ENCODE data around the gene FAM199X. TPM values are rescaled to one million over a fixed set of nuclear protein-coding genes. Genes with fewer than 3 reads are reported as not detected.

The FAM199X gene
- total and polyA plus RNA-seq, 2 experiments from 2014 or later, result 11.0 to 18.7 TPM

DNA sequence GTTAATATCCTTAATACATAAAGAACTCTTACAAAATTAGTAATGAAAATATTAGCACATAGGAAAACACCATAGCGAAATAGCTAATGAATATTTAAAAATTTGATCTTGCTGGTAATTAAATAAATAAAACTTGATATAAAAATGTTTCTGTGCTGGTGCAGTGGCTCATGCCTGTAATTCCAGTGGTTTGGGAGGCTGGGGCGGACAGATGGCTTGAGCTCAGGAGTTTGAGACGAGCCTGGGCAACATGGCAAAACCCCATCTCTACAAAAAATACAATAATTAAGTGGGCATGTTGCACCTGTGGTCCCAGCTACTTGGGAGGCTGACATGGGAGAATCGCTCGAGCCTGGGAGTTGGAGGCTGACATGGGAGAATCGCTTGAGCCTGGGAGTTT, 7.6 kb downstream of the FAM199X start:
- no peaks in the 10 kb centered on the region for H3K9me2 ChIP-seq (ENCODE audit: insufficient read depth)
- no peaks in the 10 kb centered on the region; the same call in 1 of the 2 replicates for H4K20me1 ChIP-seq (replicated peaks; ENCODE audit: insufficient read depth)
- peaks cover 16% of the 10 kb centered on the region for H3K79me2 ChIP-seq (replicated peaks; ENCODE audit: insufficient read depth)
- no peaks in the 10 kb centered on the region for H3K4me1 ChIP-seq (ENCODE audit: insufficient read depth)
- no peak overlapping the region for H3K27ac ChIP-seq (ENCODE audit: low read depth)
- H3K4me3 Mint-ChIP-seq, result no peak overlapping the region
- TF ChIP-seq, protein P1, sequence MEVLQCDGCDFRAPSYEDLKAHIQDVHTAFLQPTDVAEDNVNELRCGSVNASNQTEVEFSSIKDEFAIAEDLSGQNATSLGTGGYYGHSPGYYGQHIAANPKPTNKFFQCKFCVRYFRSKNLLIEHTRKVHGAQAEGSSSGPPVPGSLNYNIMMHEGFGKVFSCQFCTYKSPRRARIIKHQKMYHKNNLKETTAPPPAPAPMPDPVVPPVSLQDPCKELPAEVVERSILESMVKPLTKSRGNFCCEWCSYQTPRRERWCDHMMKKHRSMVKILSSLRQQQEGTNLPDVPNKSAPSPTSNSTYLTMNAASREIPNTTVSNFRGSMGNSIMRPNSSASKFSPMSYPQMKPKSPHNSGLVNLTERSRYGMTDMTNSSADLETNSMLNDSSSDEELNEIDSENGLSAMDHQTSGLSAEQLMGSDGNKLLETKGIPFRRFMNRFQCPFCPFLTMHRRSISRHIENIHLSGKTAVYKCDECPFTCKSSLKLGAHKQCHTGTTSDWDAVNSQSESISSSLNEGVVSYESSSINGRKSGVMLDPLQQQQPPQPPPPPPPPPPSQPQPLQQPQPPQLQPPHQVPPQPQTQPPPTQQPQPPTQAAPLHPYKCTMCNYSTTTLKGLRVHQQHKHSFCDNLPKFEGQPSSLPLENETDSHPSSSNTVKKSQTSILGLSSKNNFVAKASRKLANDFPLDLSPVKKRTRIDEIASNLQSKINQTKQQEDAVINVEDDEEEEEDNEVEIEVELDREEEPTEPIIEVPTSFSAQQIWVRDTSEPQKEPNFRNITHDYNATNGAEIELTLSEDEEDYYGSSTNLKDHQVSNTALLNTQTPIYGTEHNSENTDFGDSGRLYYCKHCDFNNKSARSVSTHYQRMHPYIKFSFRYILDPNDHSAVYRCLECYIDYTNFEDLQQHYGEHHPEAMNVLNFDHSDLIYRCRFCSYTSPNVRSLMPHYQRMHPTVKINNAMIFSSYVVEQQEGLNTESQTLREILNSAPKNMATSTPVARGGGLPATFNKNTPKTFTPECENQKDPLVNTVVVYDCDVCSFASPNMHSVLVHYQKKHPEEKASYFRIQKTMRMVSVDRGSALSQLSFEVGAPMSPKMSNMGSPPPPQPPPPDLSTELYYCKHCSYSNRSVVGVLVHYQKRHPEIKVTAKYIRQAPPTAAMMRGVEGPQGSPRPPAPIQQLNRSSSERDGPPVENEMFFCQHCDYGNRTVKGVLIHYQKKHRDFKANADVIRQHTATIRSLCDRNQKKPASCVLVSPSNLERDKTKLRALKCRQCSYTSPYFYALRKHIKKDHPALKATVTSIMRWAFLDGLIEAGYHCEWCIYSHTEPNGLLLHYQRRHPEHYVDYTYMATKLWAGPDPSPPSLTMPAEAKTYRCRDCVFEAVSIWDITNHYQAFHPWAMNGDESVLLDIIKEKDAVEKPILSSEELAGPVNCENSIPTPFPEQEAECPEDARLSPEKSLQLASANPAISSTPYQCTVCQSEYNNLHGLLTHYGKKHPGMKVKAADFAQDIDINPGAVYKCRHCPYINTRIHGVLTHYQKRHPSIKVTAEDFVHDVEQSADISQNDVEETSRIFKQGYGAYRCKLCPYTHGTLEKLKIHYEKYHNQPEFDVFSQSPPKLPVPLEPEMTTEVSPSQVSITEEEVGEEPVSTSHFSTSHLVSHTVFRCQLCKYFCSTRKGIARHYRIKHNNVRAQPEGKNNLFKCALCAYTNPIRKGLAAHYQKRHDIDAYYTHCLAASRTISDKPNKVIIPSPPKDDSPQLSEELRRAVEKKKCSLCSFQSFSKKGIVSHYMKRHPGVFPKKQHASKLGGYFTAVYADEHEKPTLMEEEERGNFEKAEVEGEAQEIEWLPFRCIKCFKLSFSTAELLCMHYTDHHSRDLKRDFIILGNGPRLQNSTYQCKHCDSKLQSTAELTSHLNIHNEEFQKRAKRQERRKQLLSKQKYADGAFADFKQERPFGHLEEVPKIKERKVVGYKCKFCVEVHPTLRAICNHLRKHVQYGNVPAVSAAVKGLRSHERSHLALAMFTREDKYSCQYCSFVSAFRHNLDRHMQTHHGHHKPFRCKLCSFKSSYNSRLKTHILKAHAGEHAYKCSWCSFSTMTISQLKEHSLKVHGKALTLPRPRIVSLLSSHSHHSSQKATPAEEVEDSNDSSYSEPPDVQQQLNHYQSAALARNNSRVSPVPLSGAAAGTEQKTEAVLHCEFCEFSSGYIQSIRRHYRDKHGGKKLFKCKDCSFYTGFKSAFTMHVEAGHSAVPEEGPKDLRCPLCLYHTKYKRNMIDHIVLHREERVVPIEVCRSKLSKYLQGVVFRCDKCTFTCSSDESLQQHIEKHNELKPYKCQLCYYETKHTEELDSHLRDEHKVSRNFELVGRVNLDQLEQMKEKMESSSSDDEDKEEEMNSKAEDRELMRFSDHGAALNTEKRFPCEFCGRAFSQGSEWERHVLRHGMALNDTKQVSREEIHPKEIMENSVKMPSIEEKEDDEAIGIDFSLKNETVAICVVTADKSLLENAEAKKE (CRISPR knock-in tag; IDR thresholded peaks at IDR 0.05), result no peak
- TF ChIP-seq ZNF114 (CRISPR knock-in tag; IDR thresholded peaks at IDR 0.05) (no peak), ZNF331 (CRISPR knock-in tag; IDR thresholded peaks at IDR 0.05; ENCODE audit: low read depth) (no peak), POLR2AphosphoS5 (IDR thresholded peaks at IDR 0.05; ENCODE audit: low read depth) (no peak), EZH2 (IDR thresholded peaks at IDR 0.05; ENCODE audit: low read depth, unreplicated experiment) (no peak), EZH2phosphoT487 (IDR thresholded peaks at IDR 0.05; ENCODE audit: unreplicated experiment) (no peak), STAT1 (IDR thresholded peaks at IDR 0.05; ENCODE audit: unreplicated experiment) (no peak), CREB1 (CRISPR knock-in tag; IDR thresholded peaks at IDR 0.05; ENCODE audit: low read depth) (no peak), NANOG (IDR thresholded peaks at IDR 0.05; ENCODE audit: borderline replicate concordance) (no peak), JUNB (IDR thresholded peaks at IDR 0.05; ENCODE audit: unreplicated experiment) (no peak)
- TF ChIP-seq, protein P2, sequence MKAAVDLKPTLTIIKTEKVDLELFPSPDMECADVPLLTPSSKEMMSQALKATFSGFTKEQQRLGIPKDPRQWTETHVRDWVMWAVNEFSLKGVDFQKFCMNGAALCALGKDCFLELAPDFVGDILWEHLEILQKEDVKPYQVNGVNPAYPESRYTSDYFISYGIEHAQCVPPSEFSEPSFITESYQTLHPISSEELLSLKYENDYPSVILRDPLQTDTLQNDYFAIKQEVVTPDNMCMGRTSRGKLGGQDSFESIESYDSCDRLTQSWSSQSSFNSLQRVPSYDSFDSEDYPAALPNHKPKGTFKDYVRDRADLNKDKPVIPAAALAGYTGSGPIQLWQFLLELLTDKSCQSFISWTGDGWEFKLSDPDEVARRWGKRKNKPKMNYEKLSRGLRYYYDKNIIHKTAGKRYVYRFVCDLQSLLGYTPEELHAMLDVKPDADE (IDR thresholded peaks at IDR 0.05), result no peak
- no peak for DNase-seq (ENCODE audit: low spot score)
- no peak for ATAC-seq
- no peaks in the 10 kb centered on the region for H3F3A ChIP-seq (replicated peaks; ENCODE audit: low read depth)
- H3K4me1 Mint-ChIP-seq, result no peaks in the 10 kb centered on the region
- H3K9me3 Mint-ChIP-seq, result no peaks in the 10 kb centered on the region
- H3K4me2 ChIP-seq, result no peak overlapping the region
- no peaks in the 10 kb centered on the region for H3K36me3 ChIP-seq (ENCODE audit: insufficient read depth)
- no peak overlapping the region for H3K27ac Mint-ChIP-seq
- H3K36me3 Mint-ChIP-seq (ENCODE audit: low read depth), result peaks cover 14% of the 10 kb centered on the region; the same call in 1 of the 3 replicates
- H3K27me3 Mint-ChIP-seq (ENCODE audit: insufficient read depth, low read depth, poor library complexity), result no peaks in the 10 kb centered on the region
- H3K27me3 ChIP-seq (ENCODE audit: insufficient read depth), result no peaks in the 10 kb centered on the region
- H3K4me3 ChIP-seq, result no peak overlapping the region
- no peak overlapping the region for H2AFZ ChIP-seq

All from GM23338 (cell line).